CD4-positive, alpha-beta T cell treated with Interleukin-17A for 4 hours (primary cell): Measurements from ENCODE around the gene BICD2.
"Not testable (repeated sequence)": the region's sequence is repeated elsewhere in the genome, so short reads cannot be mapped to it uniquely, and the experiment has no call there.

Experiments used
- DNase-seq: peaks from one replicate; pipeline ENCODE4 v3.0.0-alpha.2; 2020; ENCODE audit warnings: mixed read lengths

Gene BICD2

GRCh38 chr9:92770360-92770995 lies 5.8 kb upstream of the BICD2 start:
- DNase-seq: peak; percentile 25

GRCh38 chr9:92769990-92770359 lies 5.3 kb upstream of the BICD2 start:
- no peak for DNase-seq

GRCh38 chr9:92769286-92769685 lies 4.7 kb upstream of the BICD2 start:
- DNase-seq: no peak

- not testable (repeated sequence) for DNase-seq
Observed at GRCh38 chr9:92768816-92769215, 4.2 kb upstream of the BICD2 start.

- DNase-seq: no peak
Observed at GRCh38 chr9:92767066-92768054, 2.7 kb upstream of the BICD2 start.

- peak; percentile 98 for DNase-seq
Observed at GRCh38 chr9:92764988-92765936, 629 bp upstream of the BICD2 start.

- DNase-seq: peak; percentile 28
Observed at GRCh38 chr9:92763721-92764380, 782 bp downstream of the BICD2 start.

- no peak for DNase-seq
Observed at GRCh38 chr9:92762781-92763708, 1.6 kb downstream of the BICD2 start.

GRCh38 chr9:92762196-92762595 lies 2.4 kb downstream of the BICD2 start:
- DNase-seq: no peak

GRCh38 chr9:92761686-92762085 lies 2.9 kb downstream of the BICD2 start:
- no peak for DNase-seq

- no peak for DNase-seq
Observed at GRCh38 chr9:92760494-92760893, 4.1 kb downstream of the BICD2 start.

GRCh38 chr9:92760070-92760469 lies 4.6 kb downstream of the BICD2 start:
- DNase-seq: no peak

- no peak for DNase-seq
Observed at GRCh38 chr9:92759446-92759845, 5.2 kb downstream of the BICD2 start.

GRCh38 chr9:92756792-92757191 lies 7.8 kb downstream of the BICD2 start:
- DNase-seq: no peak

- DNase-seq: no peak
Observed at GRCh38 chr9:92754091-92754745, 10.4 kb downstream of the BICD2 start.

GRCh38 chr9:92752812-92753404 lies 11.7 kb downstream of the BICD2 start:
- DNase-seq: no peak

- no peak for DNase-seq
Observed at GRCh38 chr9:92749934-92750315, 14.7 kb downstream of the BICD2 start.

- no peak for DNase-seq
Observed at GRCh38 chr9:92749071-92749933, 15.3 kb downstream of the BICD2 start.

GRCh38 chr9:92748233-92748497 lies 16.5 kb downstream of the BICD2 start:
- DNase-seq: no peak
